Measurements from ENCODE around the gene SOX8. TPM values are rescaled to one million over a fixed set of nuclear protein-coding genes. Genes with fewer than 3 reads are reported as not detected.

The SOX8 gene
- total RNA-seq, 1 donor from 2014 or later = 0.27 TPM

DNA sequence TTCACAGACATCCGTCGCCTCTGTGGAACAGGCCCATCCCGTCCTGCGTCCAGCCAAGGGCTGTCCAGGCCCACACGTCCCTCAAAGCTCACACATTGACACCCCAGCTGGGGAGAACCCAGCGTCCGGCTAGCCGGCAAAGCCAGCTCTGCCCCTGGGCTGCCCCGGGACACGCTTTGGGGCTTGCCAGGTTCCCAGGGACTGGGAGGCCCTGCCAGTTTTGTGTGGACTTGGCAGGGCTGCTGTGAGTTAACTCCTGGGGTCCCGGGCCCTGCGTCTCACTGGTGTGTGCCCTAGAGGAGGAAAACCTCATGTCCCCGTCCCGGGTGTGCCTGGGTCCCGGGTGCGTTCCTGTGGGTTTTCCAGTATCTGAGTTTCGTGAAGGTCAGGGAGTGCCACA, 6.3 kb downstream of the SOX8 start:
- Mint-ChIP-seq H3K36me3 (ENCODE audit: unreplicated experiment) (no peaks in the 10 kb centered on the region), H3K4me1 (ENCODE audit: unreplicated experiment) (no peaks in the 10 kb centered on the region), H3K27ac (ENCODE audit: unreplicated experiment) (no peak overlapping the region), H3K9me3 (ENCODE audit: unreplicated experiment) (no peaks in the 10 kb centered on the region), H3K27me3 (ENCODE audit: unreplicated experiment) (peaks cover 21% of the 10 kb centered on the region), H3K4me3 (ENCODE audit: unreplicated experiment) (no peak overlapping the region)
- TF ChIP-seq, protein P1, sequence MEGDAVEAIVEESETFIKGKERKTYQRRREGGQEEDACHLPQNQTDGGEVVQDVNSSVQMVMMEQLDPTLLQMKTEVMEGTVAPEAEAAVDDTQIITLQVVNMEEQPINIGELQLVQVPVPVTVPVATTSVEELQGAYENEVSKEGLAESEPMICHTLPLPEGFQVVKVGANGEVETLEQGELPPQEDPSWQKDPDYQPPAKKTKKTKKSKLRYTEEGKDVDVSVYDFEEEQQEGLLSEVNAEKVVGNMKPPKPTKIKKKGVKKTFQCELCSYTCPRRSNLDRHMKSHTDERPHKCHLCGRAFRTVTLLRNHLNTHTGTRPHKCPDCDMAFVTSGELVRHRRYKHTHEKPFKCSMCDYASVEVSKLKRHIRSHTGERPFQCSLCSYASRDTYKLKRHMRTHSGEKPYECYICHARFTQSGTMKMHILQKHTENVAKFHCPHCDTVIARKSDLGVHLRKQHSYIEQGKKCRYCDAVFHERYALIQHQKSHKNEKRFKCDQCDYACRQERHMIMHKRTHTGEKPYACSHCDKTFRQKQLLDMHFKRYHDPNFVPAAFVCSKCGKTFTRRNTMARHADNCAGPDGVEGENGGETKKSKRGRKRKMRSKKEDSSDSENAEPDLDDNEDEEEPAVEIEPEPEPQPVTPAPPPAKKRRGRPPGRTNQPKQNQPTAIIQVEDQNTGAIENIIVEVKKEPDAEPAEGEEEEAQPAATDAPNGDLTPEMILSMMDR (IDR thresholded peaks at IDR 0.05) = no peak
- no peak for DNase-seq (ENCODE audit: extremely low spot score, unreplicated experiment)

- Mint-ChIP-seq H3K4me3 (ENCODE audit: unreplicated experiment) (no peak overlapping the region), H3K27ac (ENCODE audit: unreplicated experiment) (no peak overlapping the region)
Observed at GRCh38 chr16:988471-989353, 7.1 kb downstream of the SOX8 start.

GRCh38 chr16:989354-989814, 7.8 kb downstream of the SOX8 start:
- Mint-ChIP-seq H3K27ac (ENCODE audit: unreplicated experiment) (no peak overlapping the region), H3K36me3 (ENCODE audit: unreplicated experiment) (no peaks in the 10 kb centered on the region), H3K9me3 (ENCODE audit: unreplicated experiment) (no peaks in the 10 kb centered on the region), H3K27me3 (ENCODE audit: unreplicated experiment) (peaks cover 17% of the 10 kb centered on the region), H3K4me1 (ENCODE audit: unreplicated experiment) (no peaks in the 10 kb centered on the region), H3K4me3 (ENCODE audit: unreplicated experiment) (no peak overlapping the region)
- no peak for DNase-seq (ENCODE audit: extremely low spot score, unreplicated experiment)
- TF ChIP-seq, protein P1 (IDR thresholded peaks at IDR 0.05) = no peak

More at GRCh38 chr16:988471-989353, 7.1 kb downstream of the SOX8 start:
- H3K36me3 Mint-ChIP-seq (ENCODE audit: unreplicated experiment) = no peaks in the 10 kb centered on the region
- H3K27me3 Mint-ChIP-seq (ENCODE audit: unreplicated experiment) = peaks cover 17% of the 10 kb centered on the region
- DNase-seq (ENCODE audit: extremely low spot score, unreplicated experiment) = no peak
- TF ChIP-seq, protein P1 (IDR thresholded peaks at IDR 0.05) = no peak
- no peaks in the 10 kb centered on the region for H3K9me3 Mint-ChIP-seq (ENCODE audit: unreplicated experiment)
- no peaks in the 10 kb centered on the region for H3K4me1 Mint-ChIP-seq (ENCODE audit: unreplicated experiment)

DNA sequence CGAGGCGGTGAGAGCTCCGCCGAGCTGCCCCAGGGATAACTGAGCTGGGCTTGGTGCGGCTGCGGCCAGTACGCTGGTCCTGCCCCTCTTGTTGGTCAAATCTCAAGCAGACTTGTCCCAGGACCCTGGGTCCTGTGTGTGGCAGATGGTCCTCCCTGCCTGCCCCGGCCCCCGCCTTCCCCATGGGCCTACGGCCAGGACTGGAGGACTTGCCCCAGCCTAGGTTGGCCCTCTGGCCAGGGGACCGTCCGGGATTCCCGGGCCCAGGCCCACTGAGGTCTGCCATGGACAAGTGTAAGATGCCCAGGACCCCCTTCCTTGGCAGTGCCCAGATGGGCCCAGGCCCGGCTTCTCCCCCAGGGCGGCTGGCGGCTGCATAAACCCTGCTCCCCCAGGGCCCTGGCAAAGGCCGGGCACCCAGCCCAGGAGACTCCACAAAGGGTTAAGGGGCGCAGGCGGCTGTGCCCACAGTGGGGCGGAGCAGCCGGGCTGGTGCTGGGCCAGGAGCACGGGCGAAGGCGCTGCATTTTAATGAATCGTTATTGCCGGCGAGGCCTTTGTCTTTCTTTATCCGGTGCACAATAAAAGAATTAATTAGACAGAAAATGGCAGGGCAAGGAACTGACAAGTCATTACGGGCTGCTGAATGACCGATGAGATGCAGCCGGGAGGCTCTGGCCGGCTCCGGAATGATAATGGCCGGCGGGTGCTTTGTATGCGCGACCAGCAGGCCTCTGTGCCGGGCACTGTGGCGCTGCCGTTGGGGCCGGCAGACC, 9.1 kb downstream of the SOX8 start:
- DNase-seq (ENCODE audit: extremely low spot score, unreplicated experiment) = no peak
- Mint-ChIP-seq H3K27me3 (ENCODE audit: unreplicated experiment) (peaks cover 25% of the 10 kb centered on the region), H3K36me3 (ENCODE audit: unreplicated experiment) (no peaks in the 10 kb centered on the region), H3K4me3 (ENCODE audit: unreplicated experiment) (no peak overlapping the region), H3K27ac (ENCODE audit: unreplicated experiment) (no peak overlapping the region), H3K9me3 (ENCODE audit: unreplicated experiment) (no peaks in the 10 kb centered on the region), H3K4me1 (ENCODE audit: unreplicated experiment) (no peaks in the 10 kb centered on the region)
- TF ChIP-seq, protein P1 (IDR thresholded peaks at IDR 0.05) = no peak

DNA sequence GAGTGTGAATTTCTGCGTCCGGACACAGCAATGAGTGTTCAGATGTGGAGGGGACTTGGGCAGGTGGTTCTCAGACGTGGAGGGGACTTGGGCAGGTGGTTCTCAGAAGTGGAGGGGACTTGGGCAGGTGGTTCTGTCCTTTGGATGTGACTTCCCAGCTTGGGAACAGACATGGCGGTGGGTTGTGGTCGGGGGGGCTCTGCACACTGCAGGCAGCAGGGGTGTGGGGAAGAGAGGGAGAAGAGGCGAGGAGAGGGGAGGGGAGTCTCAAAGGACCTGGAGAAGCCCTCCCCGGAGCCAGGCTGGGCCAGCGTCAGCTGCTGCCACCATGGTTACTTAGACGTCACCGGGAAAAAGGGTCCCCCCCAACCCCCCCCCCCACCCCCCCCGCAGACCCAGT, 9.8 kb downstream of the SOX8 start:
- H3K4me1 Mint-ChIP-seq (ENCODE audit: unreplicated experiment) = peaks cover under 1% of the 10 kb centered on the region
- TF ChIP-seq, protein P1 (IDR thresholded peaks at IDR 0.05) = no peak
- no peak for DNase-seq (ENCODE audit: extremely low spot score, unreplicated experiment)
- H3K27ac Mint-ChIP-seq (ENCODE audit: unreplicated experiment) = no peak overlapping the region
- no peaks in the 10 kb centered on the region for H3K36me3 Mint-ChIP-seq (ENCODE audit: unreplicated experiment)
- H3K27me3 Mint-ChIP-seq (ENCODE audit: unreplicated experiment) = peaks cover 25% of the 10 kb centered on the region
- H3K9me3 Mint-ChIP-seq (ENCODE audit: unreplicated experiment) = no peaks in the 10 kb centered on the region
- no peak overlapping the region for H3K4me3 Mint-ChIP-seq (ENCODE audit: unreplicated experiment)
